GM19099 (cell line): ENCODE results near the gene MT3.

ENCODE experiments used
- POLR2A ChIP-seq: IDR thresholded peaks from 3 replicates; pipeline ENCODE4 v1.6.1; 2011; ENCODE audit warnings: low read depth; ENCODE audit not compliant: insufficient read length; ENCODE audit errors: extremely low read depth

Gene MT3

GRCh38 chr16:56604966-56605365, 15.6 kb downstream of the MT3 start:
- TF ChIP-seq POLR2A, result no peak

- no peak for TF ChIP-seq POLR2A
These were observed 16.1 kb downstream of the MT3 start for GRCh38 chr16:56605475-56605874.

GRCh38 chr16:56606071-56606475, 16.7 kb downstream of the MT3 start:
- no peak for TF ChIP-seq POLR2A

- no peak for TF ChIP-seq POLR2A
These were observed 17.3 kb downstream of the MT3 start for GRCh38 chr16:56606476-56607108.

GRCh38 chr16:56607109-56607618, 17.8 kb downstream of the MT3 start:
- TF ChIP-seq POLR2A, result no peak

- no peak for TF ChIP-seq POLR2A
These were observed 18.3 kb downstream of the MT3 start for GRCh38 chr16:56607675-56608042.

GRCh38 chr16:56608043-56608875, 18.9 kb downstream of the MT3 start, which contains the start of gene MT2A:
Gene MT2A (plus strand): TSS chr16:56608584. CDS start chr16:56608656, 72 bp downstream.
- TF ChIP-seq POLR2A, result peak; percentile 79

GRCh38 chr16:56608876-56609462, 19.6 kb downstream of the MT3 start:
- no peak for TF ChIP-seq POLR2A

GRCh38 chr16:56609463-56609921, 20.2 kb downstream of the MT3 start:
- peak; percentile 37 for TF ChIP-seq POLR2A

GRCh38 chr16:56610017-56610608, 20.8 kb downstream of the MT3 start:
- peak; percentile 42 for TF ChIP-seq POLR2A

- TF ChIP-seq POLR2A, result no peak
These were observed 21.3 kb downstream of the MT3 start for GRCh38 chr16:56610609-56611111.

- no peak for TF ChIP-seq POLR2A
These were observed 22.0 kb downstream of the MT3 start for GRCh38 chr16:56611281-56611833.

GRCh38 chr16:56613706-56614105, 24.4 kb downstream of the MT3 start:
- TF ChIP-seq POLR2A, result no peak

GRCh38 chr16:56614549-56614991, 25.2 kb downstream of the MT3 start:
- TF ChIP-seq POLR2A, result no peak
